Panc1 (cell line): Measurements from ENCODE around the gene TPGS1.

Source experiments
- TF ChIP-seq, protein P1 (sequence below), 2 experiments: IDR thresholded peaks; 2 replicates each; pipeline ENCODE4 v1.6.1; 2011 to 2012; ENCODE audit warnings: low read depth in 2 of 2, control low read depth in 1 of 2, low read length in 1 of 2, mild to moderate bottlenecking in 1 of 2, moderate library complexity in 1 of 2; ENCODE audit not compliant: insufficient read depth in 1 of 2
- TF ChIP-seq, protein P2 (sequence below): fragments of 450-650 bp; IDR thresholded peaks from 2 replicates; pipeline ENCODE4 v1.5.1; 2017; ENCODE audit warnings: mild to moderate bottlenecking

DNA sequence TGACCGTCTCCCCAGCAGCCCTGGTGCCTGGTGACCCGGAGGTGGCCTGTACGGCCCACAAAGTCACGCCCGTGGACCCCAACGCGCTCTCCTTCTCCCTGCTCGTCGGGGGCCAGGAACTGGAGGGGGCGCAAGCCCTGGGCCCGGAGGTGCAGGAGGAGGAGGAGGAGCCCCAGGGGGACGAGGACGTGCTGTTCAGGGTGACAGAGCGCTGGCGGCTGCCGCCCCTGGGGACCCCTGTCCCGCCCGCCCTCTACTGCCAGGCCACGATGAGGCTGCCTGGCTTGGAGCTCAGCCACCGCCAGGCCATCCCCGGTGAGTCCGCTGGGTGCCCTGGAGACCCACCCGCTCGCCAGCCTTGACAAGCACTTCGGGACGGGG, 8.8 kb upstream of the TPGS1 start:
- TF ChIP-seq, protein P1, sequence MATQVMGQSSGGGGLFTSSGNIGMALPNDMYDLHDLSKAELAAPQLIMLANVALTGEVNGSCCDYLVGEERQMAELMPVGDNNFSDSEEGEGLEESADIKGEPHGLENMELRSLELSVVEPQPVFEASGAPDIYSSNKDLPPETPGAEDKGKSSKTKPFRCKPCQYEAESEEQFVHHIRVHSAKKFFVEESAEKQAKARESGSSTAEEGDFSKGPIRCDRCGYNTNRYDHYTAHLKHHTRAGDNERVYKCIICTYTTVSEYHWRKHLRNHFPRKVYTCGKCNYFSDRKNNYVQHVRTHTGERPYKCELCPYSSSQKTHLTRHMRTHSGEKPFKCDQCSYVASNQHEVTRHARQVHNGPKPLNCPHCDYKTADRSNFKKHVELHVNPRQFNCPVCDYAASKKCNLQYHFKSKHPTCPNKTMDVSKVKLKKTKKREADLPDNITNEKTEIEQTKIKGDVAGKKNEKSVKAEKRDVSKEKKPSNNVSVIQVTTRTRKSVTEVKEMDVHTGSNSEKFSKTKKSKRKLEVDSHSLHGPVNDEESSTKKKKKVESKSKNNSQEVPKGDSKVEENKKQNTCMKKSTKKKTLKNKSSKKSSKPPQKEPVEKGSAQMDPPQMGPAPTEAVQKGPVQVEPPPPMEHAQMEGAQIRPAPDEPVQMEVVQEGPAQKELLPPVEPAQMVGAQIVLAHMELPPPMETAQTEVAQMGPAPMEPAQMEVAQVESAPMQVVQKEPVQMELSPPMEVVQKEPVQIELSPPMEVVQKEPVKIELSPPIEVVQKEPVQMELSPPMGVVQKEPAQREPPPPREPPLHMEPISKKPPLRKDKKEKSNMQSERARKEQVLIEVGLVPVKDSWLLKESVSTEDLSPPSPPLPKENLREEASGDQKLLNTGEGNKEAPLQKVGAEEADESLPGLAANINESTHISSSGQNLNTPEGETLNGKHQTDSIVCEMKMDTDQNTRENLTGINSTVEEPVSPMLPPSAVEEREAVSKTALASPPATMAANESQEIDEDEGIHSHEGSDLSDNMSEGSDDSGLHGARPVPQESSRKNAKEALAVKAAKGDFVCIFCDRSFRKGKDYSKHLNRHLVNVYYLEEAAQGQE (IDR thresholded peaks at IDR 0.05; ENCODE audit: insufficient read depth in 1 of 2, low read depth in 2 of 2, low read length in 1 of 2) = no peak
- TF ChIP-seq, protein P2, sequence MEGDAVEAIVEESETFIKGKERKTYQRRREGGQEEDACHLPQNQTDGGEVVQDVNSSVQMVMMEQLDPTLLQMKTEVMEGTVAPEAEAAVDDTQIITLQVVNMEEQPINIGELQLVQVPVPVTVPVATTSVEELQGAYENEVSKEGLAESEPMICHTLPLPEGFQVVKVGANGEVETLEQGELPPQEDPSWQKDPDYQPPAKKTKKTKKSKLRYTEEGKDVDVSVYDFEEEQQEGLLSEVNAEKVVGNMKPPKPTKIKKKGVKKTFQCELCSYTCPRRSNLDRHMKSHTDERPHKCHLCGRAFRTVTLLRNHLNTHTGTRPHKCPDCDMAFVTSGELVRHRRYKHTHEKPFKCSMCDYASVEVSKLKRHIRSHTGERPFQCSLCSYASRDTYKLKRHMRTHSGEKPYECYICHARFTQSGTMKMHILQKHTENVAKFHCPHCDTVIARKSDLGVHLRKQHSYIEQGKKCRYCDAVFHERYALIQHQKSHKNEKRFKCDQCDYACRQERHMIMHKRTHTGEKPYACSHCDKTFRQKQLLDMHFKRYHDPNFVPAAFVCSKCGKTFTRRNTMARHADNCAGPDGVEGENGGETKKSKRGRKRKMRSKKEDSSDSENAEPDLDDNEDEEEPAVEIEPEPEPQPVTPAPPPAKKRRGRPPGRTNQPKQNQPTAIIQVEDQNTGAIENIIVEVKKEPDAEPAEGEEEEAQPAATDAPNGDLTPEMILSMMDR = no peak
